PFSK-1 (cell line): ENCODE results near the gene CASP7.

Source experiments
- TAF1 ChIP-seq: IDR thresholded peaks from 2 replicates; pipeline ENCODE4 v1.6.1; 2012; ENCODE audit warnings: low read length, control low read depth, borderline replicate concordance; ENCODE audit not compliant: insufficient read depth
- TF ChIP-seq, protein P1 (sequence below), 2 experiments: IDR thresholded peaks; 2 replicates each; pipeline versions ENCODE4 v1.6.1 to v1.8.0; 2011 to 2012; ENCODE audit warnings: low read depth in 2 of 2, low read length in 2 of 2, control low read depth in 1 of 2, inconsistent platforms in 1 of 2, mild to moderate bottlenecking in 1 of 2, moderate library complexity in 1 of 2; ENCODE audit not compliant: insufficient read depth in 1 of 2

DNA sequence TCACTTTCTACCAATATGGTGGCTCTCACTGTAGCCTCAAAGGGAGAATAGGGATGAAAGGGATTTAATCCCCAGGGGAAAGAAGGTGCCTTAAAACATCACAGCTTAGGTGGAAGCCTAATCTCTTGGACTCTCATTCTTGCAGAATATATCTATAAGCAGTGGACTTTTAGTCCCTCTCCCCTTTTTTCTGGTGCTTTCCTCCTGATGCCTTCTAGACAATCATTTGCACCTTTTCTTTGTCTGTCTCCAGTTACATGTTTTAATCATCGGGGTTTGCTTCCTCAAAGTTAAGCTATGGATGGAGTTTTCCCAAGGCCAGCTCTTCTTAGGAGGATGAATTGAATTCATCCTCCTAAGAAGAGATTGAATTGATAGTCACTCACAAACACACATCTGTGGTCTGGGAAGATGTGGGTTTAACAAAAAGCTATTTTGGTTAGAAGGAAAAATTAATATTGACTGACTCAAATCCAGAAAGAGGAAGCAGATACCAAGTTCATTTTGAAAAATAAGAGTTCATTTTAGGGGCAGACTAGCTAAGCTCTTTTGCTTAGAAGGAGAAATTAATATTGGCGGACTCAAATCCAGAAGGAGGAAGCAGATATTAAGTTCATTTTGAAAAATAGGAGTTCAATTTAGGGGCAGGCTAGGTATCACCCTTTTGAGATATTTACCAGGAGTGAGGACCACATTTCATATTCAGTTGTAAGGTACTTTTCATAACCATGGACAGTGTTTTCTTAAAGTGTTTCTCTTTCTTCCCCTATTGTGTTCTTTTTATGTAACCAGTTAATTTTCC lies 36.6 kb downstream of the CASP7 start:
- TF ChIP-seq, protein P1, sequence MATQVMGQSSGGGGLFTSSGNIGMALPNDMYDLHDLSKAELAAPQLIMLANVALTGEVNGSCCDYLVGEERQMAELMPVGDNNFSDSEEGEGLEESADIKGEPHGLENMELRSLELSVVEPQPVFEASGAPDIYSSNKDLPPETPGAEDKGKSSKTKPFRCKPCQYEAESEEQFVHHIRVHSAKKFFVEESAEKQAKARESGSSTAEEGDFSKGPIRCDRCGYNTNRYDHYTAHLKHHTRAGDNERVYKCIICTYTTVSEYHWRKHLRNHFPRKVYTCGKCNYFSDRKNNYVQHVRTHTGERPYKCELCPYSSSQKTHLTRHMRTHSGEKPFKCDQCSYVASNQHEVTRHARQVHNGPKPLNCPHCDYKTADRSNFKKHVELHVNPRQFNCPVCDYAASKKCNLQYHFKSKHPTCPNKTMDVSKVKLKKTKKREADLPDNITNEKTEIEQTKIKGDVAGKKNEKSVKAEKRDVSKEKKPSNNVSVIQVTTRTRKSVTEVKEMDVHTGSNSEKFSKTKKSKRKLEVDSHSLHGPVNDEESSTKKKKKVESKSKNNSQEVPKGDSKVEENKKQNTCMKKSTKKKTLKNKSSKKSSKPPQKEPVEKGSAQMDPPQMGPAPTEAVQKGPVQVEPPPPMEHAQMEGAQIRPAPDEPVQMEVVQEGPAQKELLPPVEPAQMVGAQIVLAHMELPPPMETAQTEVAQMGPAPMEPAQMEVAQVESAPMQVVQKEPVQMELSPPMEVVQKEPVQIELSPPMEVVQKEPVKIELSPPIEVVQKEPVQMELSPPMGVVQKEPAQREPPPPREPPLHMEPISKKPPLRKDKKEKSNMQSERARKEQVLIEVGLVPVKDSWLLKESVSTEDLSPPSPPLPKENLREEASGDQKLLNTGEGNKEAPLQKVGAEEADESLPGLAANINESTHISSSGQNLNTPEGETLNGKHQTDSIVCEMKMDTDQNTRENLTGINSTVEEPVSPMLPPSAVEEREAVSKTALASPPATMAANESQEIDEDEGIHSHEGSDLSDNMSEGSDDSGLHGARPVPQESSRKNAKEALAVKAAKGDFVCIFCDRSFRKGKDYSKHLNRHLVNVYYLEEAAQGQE (IDR thresholded peaks at IDR 0.05; ENCODE audit: insufficient read depth in 1 of 2, low read depth in 2 of 2, low read length in 2 of 2): no peak
- TF ChIP-seq TAF1: no peak
